GM21717 (cell line): ENCODE results near the gene TULP1.

ENCODE experiments used
- ATAC-seq: cut with Tn5 transposase; IDR thresholded peaks from one replicate; pipeline ENCODE4 v1.9.1; 2021; ENCODE audit warnings: mild to moderate bottlenecking, moderate library complexity; ENCODE audit not compliant: unreplicated experiment

TULP1 gene

DNA sequence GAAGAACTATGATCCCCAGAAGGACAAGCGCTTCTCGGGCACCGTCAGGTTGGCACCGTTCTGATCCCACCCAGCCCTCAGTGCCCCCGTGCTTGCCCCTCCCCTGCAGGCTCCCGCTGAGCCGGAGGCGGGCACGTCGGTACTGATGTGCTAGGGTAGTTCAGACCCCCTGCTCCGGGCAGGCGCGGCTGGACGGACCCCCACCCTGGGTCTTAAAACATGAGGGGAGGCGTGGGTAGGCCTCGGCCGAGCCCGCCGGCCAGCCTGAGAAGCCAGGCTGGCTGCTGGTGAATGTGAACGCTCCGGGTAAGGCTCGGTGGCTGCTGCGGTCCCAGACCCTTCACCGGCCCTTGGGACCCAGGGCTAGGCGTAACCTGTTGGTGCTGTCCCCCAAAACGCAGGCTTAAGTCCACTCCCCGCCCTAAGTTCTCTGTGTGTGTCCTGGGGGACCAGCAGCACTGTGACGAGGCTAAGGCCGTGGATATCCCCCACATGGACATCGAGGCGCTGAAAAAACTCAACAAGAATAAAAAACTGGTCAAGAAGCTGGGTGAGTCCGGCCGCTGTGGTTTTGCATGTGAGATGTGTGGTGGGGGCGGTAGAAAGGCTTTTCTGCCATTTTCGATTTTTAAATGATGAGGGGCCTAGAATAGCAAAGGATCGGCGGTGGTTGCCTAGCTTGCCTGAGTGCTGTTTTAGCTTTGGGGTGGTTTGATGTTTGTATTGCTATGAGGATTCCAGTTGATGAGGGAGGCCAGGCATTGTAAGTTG lies 43.5 kb downstream of the TULP1 start:
- no peak for ATAC-seq

DNA sequence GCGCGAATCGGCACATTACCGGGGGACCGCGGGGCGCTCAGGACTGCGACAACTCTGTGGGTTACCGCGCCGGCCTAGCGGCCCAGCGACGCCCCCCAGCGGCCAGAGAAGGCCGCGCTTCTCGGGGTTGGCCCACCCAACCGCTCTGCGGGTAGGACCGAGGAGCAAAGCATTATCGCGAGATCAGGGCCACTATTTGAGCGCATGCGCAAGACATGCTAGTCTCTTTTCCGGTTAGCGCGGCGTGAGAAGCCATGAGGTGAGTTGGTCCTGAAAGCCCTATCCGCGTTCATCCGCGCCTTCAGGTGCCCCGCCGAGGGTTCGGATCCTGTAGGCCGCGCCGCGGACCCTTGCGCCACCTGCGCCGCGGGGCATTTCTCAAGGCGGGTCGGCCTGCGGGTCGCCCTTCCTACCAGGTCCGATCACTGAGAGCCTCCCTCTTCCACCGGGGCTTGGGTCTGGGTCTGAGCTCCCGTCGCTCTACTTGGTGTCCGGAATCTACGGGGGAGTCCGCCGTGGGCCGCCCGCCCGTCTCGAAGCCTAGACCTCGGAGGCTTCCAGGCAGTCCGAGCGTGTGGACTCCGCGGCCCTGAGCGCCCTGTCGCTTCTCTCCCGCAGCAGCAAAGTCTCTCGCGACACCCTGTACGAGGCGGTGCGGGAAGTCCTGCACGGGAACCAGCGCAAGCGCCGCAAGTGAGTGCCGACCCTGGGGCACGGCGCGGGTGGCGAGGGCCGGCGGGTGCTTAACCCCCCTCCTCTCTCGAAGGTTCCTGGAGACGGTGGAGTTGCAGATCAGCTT lies 44.3 kb downstream of the TULP1 start, which contains the start of gene RPL10A:
TSS of gene RPL10A (plus strand) at position 221 of the 799 bp plus-strand sequence. CDS start at position 255, 34 bp downstream.
- peak; percentile 63 for ATAC-seq

DNA sequence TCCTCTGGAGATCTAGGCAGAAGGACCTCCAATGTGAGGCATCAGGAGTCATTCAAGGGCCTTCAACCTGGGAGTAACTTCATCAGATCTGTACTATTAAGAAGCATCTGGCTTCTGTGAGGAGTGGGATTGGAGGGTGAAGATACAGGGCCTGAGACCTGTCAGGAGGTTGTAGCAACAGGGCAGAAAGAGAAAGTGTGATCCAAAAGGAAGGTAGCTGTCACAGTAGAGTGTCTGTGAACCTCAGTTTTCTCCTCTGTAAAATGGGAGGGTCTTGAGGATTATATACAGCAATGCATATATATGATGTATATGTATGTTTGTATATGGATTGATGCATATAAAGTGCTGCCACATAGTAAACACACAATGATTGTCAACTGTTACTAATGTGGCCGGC lies 47.0 kb downstream of the TULP1 start:
- no peak for ATAC-seq

DNA sequence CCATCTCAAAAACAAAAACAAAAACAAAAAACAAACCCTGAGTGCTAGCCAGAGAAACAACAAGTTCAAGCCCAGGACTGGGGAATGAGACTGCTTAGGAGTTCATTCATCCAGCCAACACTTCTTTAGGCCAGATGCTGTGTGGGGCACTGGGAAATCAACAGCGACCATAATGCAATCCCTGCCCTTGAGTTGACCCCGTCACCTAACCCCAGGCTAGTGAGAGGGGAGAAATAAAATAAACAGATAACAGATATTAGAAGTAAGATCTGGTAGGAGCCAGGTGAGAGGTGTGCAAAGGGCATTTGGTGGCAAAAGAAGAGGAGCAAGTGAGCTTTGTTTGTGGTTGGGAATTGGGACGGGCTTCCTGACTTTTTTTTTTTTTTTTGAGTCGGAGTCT lies 49.4 kb downstream of the TULP1 start:
- no peak for ATAC-seq

DNA sequence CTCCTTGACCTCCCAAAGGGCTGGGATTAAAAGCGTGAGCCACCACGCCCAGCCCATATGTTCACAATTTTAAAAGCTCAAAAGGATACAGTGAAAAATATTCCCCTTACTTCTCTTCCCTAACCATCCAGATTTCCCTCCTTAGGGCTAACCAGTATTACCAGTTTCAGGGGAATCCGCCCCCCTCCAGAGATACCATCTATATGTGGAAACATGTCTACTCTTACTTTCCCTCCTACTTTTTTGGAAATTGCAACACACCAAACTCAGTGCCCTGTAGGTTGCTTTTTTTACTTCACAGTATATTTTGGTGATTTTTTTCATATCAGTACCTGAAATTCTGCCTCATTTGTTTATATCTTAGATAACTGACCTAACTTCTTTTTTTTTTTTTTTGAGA lies 51.4 kb downstream of the TULP1 start:
- ATAC-seq: no peak

DNA sequence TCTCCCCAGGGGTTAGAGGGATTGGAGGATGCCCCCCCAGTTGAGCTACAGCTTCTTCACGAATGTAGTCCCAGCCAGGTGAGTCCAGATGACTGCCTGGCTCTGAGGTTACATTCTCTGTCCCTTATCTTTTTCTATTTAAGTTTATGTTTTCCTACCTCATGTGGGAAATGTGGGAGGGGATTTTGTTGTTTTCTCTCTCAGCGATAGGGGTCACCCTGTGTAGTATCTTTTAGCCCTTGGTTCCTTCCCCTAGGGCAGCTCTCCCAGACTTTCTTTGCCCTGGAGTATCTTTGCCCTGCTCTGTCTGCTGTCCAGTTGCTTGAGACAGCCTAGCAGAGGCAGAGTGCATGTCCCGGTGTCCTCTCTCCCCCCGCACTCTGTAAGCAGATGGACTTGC lies 54.8 kb downstream of the TULP1 start:
- no peak for ATAC-seq

DNA sequence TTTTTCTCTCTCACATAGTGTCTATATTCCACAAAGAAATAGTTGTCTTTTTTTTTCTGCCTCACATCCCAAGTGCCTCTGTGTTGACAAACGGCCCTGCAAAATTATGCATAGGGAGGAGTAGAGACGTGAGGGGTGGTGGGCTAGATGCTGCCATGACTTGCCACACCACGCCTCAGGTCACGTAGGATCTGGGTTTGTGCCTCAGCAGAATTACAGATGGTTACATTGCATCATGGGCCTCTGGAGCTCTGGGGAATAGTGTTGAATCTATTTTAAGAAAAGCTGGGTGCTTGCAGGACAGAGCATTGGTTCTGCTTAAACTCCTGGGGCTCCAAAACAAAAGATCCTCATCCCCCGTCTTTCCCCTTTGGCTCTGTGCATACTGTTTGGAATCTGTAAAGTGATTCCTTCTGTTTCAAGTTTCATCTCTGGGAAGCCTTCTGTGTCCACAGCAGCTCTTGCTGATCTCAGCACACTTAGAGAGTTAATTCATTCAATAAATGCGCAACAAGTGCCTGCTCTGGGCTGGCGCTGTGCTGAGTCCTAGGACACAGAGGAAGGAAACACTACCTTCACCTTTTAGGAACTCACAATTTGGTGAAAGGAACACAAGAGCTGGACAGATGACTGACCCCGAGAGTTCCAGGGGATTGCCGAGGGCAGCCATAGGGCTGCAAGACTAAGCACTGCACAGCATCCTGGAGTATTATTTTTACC lies 58.1 kb downstream of the TULP1 start:
- no peak for ATAC-seq

DNA sequence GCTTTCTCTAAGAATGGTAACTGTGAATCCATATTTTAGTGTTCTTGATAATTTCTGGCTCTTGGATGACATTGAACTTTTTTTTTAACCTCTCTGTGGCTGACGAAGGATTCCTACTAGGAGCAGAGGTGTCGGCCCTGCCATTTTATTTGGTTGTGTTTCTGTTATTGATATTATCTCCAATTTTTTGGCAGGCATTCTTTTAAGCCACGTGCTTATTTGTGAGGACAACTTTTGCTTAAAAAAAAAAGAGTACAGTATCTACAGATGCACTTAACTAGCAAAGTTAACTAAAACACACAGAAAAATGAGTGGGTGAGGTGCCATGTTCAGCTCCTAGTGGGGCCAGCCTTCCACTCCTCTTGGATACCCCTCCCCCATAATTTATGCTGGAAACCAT lies 59.5 kb downstream of the TULP1 start:
- ATAC-seq: no peak

DNA sequence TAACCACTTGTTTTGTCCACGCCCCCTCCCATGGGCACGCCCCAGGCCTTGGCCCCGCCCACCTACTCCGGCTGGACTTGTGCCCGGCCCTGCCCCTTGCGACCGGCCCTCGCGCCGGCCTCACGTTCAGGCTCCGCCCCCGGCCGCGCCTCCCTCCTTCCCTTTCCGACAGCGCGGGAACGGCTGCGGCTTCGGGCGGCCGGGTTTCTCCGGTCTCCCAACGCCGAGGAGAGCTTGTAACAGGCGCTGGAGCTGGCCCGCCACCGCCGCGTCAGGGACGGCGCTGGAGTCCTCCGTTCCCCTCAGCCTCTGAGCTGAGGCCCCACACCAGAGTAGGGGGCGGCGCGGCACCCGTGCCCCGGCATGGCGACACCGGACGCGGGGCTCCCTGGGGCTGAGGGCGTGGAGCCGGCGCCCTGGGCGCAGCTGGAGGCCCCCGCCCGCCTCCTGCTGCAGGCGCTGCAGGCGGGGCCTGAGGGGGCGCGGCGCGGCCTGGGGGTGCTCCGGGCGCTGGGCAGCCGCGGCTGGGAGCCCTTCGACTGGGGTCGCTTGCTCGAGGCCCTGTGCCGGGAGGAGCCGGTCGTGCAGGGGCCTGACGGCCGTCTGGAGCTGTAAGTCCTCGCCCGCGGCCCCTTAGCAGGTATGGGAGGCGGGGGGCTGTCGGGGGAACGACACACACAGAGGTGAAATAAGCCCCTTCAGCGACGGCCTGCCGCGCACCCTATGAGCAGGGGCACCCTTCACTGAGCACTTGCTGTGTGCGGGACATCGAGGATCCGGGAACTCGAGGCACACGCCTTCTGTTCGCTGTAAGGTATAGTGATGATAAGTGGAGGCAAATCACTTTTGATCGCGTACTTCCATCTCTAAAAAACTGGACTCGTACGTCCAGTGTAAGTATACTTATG lies 60.3 kb downstream of the TULP1 start, which contains the start of gene FANCE:
TSS of gene FANCE (plus strand) at position 156 of the 908 bp plus-strand sequence. CDS start at position 364, 208 bp downstream.
- peak; percentile 84 for ATAC-seq

DNA sequence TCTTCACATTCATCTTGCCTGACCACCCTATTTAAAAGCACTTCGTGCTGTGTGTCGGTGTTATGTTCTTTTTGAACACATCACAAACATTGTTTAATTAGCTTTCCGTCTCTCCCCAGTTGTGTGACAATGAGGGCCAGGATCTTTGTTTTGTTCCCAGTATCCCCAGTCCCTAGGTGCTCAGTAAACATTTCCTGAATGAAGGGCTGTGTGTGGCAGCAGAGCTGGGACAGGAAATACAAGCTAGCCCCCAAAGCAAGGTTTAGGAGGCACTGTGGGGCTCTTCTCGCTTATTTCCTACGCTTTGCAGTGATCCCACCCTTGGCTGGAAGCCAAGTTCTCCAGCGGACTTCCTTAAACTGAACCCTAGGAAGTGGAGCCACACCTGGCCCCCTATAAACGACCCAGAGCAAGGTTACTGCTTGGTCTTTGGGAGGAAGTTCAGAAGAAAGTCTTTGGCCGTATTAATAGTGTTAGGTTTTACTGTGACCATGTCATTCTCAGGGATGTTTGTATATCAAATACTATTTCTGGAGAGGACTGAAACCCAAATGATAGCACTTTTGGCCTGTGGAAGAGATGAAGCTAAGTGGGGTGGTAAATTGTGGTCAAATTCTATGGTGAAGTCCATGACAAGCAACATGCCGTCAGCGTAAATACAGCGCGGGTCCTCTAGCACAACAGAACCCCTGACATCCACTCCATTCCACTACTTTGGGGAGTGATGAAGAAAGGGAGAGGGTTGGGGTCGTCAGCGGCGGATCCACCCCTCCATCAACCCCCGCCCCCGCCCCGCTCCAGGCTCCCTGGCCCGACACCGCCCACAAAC lies 61.1 kb downstream of the TULP1 start:
- ATAC-seq: no peak

DNA sequence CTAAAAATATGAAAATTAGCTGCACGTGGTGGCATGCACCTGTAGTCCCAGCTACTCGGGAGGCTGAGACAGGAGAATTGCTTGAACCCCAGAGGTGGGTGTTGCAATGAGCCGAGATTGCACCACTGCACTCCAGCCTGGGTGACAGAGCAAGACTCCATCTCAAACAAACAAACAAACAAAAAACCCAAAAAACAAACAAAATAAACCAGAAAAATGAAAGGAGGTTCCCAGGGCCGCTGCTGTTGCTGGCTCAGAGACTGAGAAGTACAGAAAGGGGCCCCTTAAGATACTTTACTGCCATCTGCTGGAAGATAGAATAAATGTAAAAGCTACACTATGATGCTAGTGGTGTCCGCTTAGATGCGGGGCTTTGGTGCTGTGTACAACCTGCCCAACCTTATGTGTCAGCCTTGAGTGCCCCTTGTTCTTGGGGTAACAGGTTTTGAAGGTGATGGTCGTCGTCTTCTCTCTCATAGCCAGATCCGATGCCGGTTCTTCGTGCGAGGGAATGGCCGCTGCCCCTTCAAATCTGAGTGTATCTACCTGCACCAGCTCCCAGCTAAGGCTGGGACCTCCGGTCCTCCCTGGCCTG lies 63.3 kb downstream of the TULP1 start:
- no peak for ATAC-seq

DNA sequence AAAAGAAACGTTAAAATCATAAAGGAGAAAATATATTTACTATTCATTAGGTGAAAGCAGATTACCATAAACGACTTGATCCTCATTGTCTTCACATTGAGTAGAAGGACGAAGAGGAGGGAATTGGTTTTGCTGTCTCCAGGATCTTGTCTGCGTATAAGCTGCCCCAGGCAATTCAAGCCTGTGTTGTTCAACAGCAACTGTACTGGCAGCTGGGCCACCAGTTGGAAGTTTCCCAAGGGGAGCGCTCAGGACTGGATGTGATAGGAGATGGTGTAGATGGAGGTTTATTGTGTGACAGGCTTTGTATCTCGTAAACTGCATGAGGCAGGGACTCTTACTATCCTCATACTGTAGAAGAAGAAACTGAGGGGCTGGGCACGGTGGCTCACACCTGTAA lies 64.5 kb downstream of the TULP1 start:
- ATAC-seq: no peak
